Measurements from ENCODE around the gene ABCB8.

The ABCB8 gene

DNA sequence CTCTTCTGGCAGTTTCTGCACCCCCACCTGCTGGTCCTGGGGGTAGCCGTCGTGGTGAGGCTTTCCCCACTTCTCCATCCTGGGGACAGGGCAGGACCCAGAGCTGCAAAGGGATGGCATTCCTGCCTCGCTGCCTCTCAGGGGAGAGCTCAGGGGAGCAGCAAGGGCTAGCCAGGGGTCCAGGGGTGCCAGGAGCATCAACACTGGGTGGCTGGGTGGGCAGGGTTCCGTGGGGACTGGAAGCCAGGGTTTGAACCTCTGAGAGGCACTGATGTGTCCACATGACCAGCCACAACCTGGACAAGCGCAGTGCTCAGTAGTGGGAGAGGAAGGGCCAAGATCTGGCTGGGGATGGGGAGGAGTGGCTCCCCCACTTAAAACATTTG lies 5.6 kb downstream of the ABCB8 start:
- H3K27ac ChIP-seq: no peak overlapping the region
- TF ChIP-seq CTCF (conservative IDR thresholded peaks at IDR 0.05) (no peak), ZFX (IDR thresholded peaks at IDR 0.05) (no peak)

GRCh38 chr7:151034312-151035025 lies 6.2 kb downstream of the ABCB8 start:
- H3K27ac ChIP-seq: no peak overlapping the region
- TF ChIP-seq ZFX (IDR thresholded peaks at IDR 0.05) (no peak), CTCF (conservative IDR thresholded peaks at IDR 0.05) (no peak)

- no peak overlapping the region for H3K27ac ChIP-seq
- TF ChIP-seq ZFX (IDR thresholded peaks at IDR 0.05) (no peak), CTCF (conservative IDR thresholded peaks at IDR 0.05) (no peak)
Observed at GRCh38 chr7:151035026-151035717, 6.9 kb downstream of the ABCB8 start.

DNA sequence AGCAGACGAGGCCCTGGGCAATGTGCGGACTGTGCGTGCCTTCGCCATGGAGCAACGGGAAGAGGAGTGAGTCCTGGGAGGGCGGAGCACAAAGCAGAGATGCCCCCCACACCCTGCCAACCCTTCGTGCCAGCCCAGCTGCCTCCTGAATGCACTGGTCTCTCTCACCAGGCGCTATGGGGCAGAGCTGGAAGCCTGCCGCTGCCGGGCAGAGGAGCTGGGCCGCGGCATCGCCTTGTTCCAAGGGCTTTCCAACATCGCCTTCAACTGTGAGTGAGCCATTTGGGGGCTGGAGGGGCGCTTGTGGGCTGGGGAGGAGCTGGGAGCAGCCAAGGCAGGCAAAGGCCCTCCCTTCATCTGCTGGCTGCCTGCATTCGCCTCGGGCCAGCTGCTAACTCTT lies 7.7 kb downstream of the ABCB8 start:
- no peak overlapping the region for H3K27ac ChIP-seq
- TF ChIP-seq CTCF (conservative IDR thresholded peaks at IDR 0.05) (no peak), ZFX (IDR thresholded peaks at IDR 0.05) (no peak)

- no peak overlapping the region for H3K27ac ChIP-seq
Observed at GRCh38 chr7:151038951-151039849, 10.9 kb downstream of the ABCB8 start.

DNA sequence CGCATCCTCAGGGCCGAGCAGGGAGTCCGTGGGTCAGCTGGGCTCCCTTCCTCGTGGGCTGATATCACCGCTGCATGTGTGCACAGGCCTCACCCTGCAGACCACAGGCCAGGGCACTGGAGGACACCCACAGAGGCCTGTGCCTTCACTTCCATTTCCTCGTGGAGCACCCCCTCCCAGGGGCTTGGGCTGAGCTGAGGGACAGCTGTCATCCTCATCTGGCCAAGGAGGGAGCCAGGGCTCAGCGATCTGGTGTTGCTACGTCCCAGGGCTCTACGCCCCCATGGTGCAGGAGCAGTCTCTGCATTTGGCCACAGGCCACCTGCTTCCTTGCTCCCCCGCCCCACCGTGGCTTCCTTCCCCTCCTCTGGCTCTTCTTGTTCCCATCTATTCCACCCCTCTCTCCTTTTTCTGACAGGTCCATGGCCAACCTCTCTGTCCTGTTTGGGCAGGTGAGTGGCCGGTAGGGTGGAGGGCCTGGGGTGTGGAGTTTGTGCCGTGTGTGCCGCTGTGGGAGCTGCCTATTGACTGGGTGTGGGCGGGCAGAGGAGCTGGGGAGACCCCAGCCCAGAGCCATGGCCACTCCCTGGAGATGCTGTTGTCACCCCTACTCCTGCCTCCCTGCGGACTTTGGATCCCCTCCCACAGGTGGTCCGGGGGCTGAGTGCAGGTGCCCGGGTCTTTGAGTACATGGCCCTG lies 11.7 kb downstream of the ABCB8 start:
- TF ChIP-seq CTCF (conservative IDR thresholded peaks at IDR 0.05): no peak
- TF ChIP-seq ZFX (IDR thresholded peaks at IDR 0.05): no peak
- no peak overlapping the region for H3K27ac ChIP-seq

More at GRCh38 chr7:151038951-151039849, 10.9 kb downstream of the ABCB8 start:
- TF ChIP-seq ZFX (IDR thresholded peaks at IDR 0.05) (no peak), CTCF (conservative IDR thresholded peaks at IDR 0.05) (no peak)

Data from C4-2B (cell line).